H9 (cell line): ENCODE measurements around the gene TRAIP. TPM values are rescaled to one million over a fixed set of nuclear protein-coding genes. Genes with fewer than 3 reads are reported as not detected.
A peak's percentile ranks its signal among the peaks of the same experiment; 100 is the strongest.

Experiments used
- DNase-seq: peaks from one replicate; pipeline ENCODE4 v3.0.0-alpha.2; 2017
- H2AFZ ChIP-seq: one replicate; pipeline ENCODE4 v1.6.1; 2013; ENCODE audit warnings: mild to moderate bottlenecking, low read length, control low read depth, moderate library complexity
- H2AK5ac ChIP-seq: 2 replicates; pipeline ENCODE4 v1.6.1; 2013; ENCODE audit warnings: low read length, control low read depth, mixed read lengths; ENCODE audit not compliant: insufficient read length
- H2BK120ac ChIP-seq: one replicate; pipeline ENCODE4 v1.6.1; 2013; ENCODE audit warnings: low read depth, mild to moderate bottlenecking, low read length, control low read depth, inconsistent platforms; ENCODE audit not compliant: poor library complexity, severe bottlenecking
- H2BK12ac ChIP-seq: 2 replicates; pipeline ENCODE4 v1.6.1; 2013; ENCODE audit warnings: low read length, control low read depth, mixed read lengths, low read depth; ENCODE audit not compliant: insufficient read length
- H2BK15ac ChIP-seq: 2 replicates; pipeline ENCODE4 v1.6.1; 2013; ENCODE audit warnings: low read depth, low read length, control low read depth
- H2BK20ac ChIP-seq: one replicate; pipeline ENCODE4 v1.6.1; 2013; ENCODE audit warnings: low read depth, mild to moderate bottlenecking, low read length, control low read depth, inconsistent platforms; ENCODE audit not compliant: poor library complexity, severe bottlenecking
- H2BK5ac ChIP-seq: 2 replicates; pipeline ENCODE4 v1.6.1; 2013; ENCODE audit warnings: low read length, control low read depth, mixed read lengths; ENCODE audit not compliant: insufficient read length
- H3K14ac ChIP-seq: 2 replicates; pipeline ENCODE4 v1.6.1; 2013; ENCODE audit warnings: low read length, control low read depth; ENCODE audit not compliant: insufficient read depth
- H3K18ac ChIP-seq: 2 replicates; pipeline ENCODE4 v1.6.1; 2013; ENCODE audit warnings: low read depth, mild to moderate bottlenecking, mixed read lengths, low read length, control low read depth; ENCODE audit not compliant: insufficient read length
- H3K23ac ChIP-seq: 2 replicates; pipeline ENCODE4 v1.6.1; 2013; ENCODE audit warnings: low read length, control low read depth, mixed read lengths, low read depth; ENCODE audit not compliant: insufficient read length
- H3K23me2 ChIP-seq: 2 replicates; pipeline ENCODE4 v1.6.1; 2013; ENCODE audit warnings: low read depth, mild to moderate bottlenecking, mixed read lengths, low read length, control low read depth; ENCODE audit not compliant: insufficient read length, poor library complexity, severe bottlenecking
- H3K27ac ChIP-seq: 2 replicates; pipeline ENCODE4 v1.5.1; 2013; ENCODE audit warnings: low read length, control low read depth, mixed read lengths, low read depth; ENCODE audit not compliant: insufficient read length
- H3K27me3 ChIP-seq: 2 replicates; pipeline ENCODE4 v1.6.1; 2013; ENCODE audit warnings: low read length, control low read depth, inconsistent platforms; ENCODE audit not compliant: insufficient read depth
- H3K4ac ChIP-seq: 2 replicates; pipeline ENCODE4 v1.6.1; 2013; ENCODE audit warnings: low read depth, mild to moderate bottlenecking, control low read depth, inconsistent platforms, low read length, moderate library complexity
- H3K4me1 ChIP-seq: 2 replicates; pipeline ENCODE4 v1.6.1; 2013; ENCODE audit warnings: low read length, control low read depth, inconsistent platforms; ENCODE audit not compliant: insufficient read depth
- H3K4me2 ChIP-seq: 2 replicates; pipeline ENCODE4 v1.6.1; 2013; ENCODE audit warnings: low read length, control low read depth, mixed read lengths; ENCODE audit not compliant: insufficient read length, insufficient read depth
- H3K56ac ChIP-seq: 2 replicates; pipeline ENCODE4 v1.6.1; 2013; ENCODE audit warnings: low read depth, mild to moderate bottlenecking, mixed read lengths, low read length, control low read depth; ENCODE audit not compliant: insufficient read length
- H3K79me1 ChIP-seq: 2 replicates; pipeline ENCODE4 v1.6.1; 2013; ENCODE audit warnings: low read depth, mild to moderate bottlenecking, moderate library complexity, low read length, control low read depth, inconsistent platforms; ENCODE audit not compliant: insufficient read depth, poor library complexity, severe bottlenecking
- H3K79me2 ChIP-seq: 2 replicates; pipeline ENCODE4 v1.6.1; 2013; ENCODE audit warnings: low read length, control low read depth, inconsistent platforms; ENCODE audit not compliant: insufficient read depth
- H3K9ac ChIP-seq: 2 replicates; pipeline ENCODE4 v1.6.1; 2013; ENCODE audit warnings: low read length, control low read depth, mixed read lengths; ENCODE audit not compliant: insufficient read length; ENCODE audit errors: extremely low read depth
- H3K9me3 ChIP-seq: one replicate; pipeline ENCODE4 v1.6.1; 2013; ENCODE audit warnings: low read depth, low read length, inconsistent platforms; ENCODE audit not compliant: control insufficient read depth
- H3T11ph ChIP-seq: one replicate; pipeline ENCODE4 v1.6.1; 2013; ENCODE audit warnings: mild to moderate bottlenecking, low read length, control low read depth, inconsistent platforms
- H4K20me1 ChIP-seq: one replicate; pipeline ENCODE4 v1.6.1; 2013; ENCODE audit not compliant: control insufficient read depth, insufficient read length, insufficient read depth
- H4K5ac ChIP-seq: 2 replicates; pipeline ENCODE4 v1.6.1; 2013; ENCODE audit warnings: low read depth, mild to moderate bottlenecking, mixed read lengths, low read length, control low read depth; ENCODE audit not compliant: insufficient read length
- H4K8ac ChIP-seq: replicated peaks from 2 replicates; pipeline ENCODE4 v1.6.1; 2013; ENCODE audit warnings: low read length, control low read depth, mixed read lengths, low read depth; ENCODE audit not compliant: insufficient read length
- H4K91ac ChIP-seq: 2 replicates; pipeline ENCODE4 v1.6.1; 2013; ENCODE audit warnings: low read depth, mild to moderate bottlenecking, moderate library complexity, mixed read lengths, low read length, control low read depth; ENCODE audit not compliant: insufficient read length
- H3K27ac Mint-ChIP-seq, 3 experiments: 2 replicates in 2 of 3; 3 replicates in 1 of 3; pipeline ENCODE4 v1.8.0; 2020 to 2021; ENCODE audit warnings: mixed read lengths in 3 of 3, mild to moderate bottlenecking in 1 of 3, moderate library complexity in 1 of 3
- H3K27me3 Mint-ChIP-seq: 2 replicates; pipeline ENCODE4 v1.8.0; 2021; ENCODE audit warnings: low read depth, mild to moderate bottlenecking, moderate library complexity, mixed read lengths
- H3K36me3 Mint-ChIP-seq, 3 experiments: 2 replicates in 2 of 3; 3 replicates in 1 of 3; pipeline ENCODE4 v1.8.0; 2020 to 2021; ENCODE audit warnings: low read depth in 3 of 3, mixed read lengths in 3 of 3; ENCODE audit not compliant: insufficient read depth in 1 of 3
- H3K4me1 Mint-ChIP-seq, 2 experiments: 2 replicates each; pipeline ENCODE4 v1.8.0; 2020; ENCODE audit warnings: mixed read lengths in 2 of 2
- H3K4me3 Mint-ChIP-seq, 2 experiments: 2 replicates in 1 of 2; 3 replicates in 1 of 2; pipeline ENCODE4 v1.8.0; 2020 to 2021; ENCODE audit warnings: mild to moderate bottlenecking in 2 of 2, mixed read lengths in 2 of 2, moderate library complexity in 1 of 2
- H3K9me3 Mint-ChIP-seq, 2 experiments: 2 replicates in 1 of 2; 3 replicates in 1 of 2; pipeline ENCODE4 v1.8.0; 2020; ENCODE audit warnings: mild to moderate bottlenecking in 2 of 2, mixed read lengths in 2 of 2, moderate library complexity in 1 of 2
- CTCF ChIP-seq: fragments of 200-600 bp; sonication (generic); conservative IDR thresholded peaks from 3 replicates; pipeline ENCODE4 v1.8.0; 2021; ENCODE audit warnings: antibody characterized with exemption, mild to moderate bottlenecking
- WGBS: extraction: QIAGEN DNeasy Blood & Tissue Kit; methylation state at CpG from one replicate; pipeline ENCODE4 v1.1.7; 2013; ENCODE audit warnings: missing lambda C conversion rate, low lambda C conversion rate, mixed read lengths; ENCODE audit not compliant: insufficient read length; ENCODE audit errors: extremely low coverage; 5-methylcytosine and 5-hydroxymethylcytosine counted together
- total RNA-seq: library from RNA; stranded (reverse); gene quantifications from 2 replicates; pipeline ENCODE4 v1.2.1, GENCODE V29; 2021

The TRAIP gene
- total RNA-seq, 1 experiment from 2014 or later = 36.7 TPM

GRCh38 chr3:49842843-49843517 is 13.4 kb downstream of the TRAIP start:
- Histone ChIP-seq H4K8ac (no peak overlapping the region), H2BK5ac (no peak overlapping the region), H2AFZ (no peak overlapping the region), H2BK15ac (no peak overlapping the region), H3K79me1 (no peaks in the 10 kb centered on the region), H3K23ac (no peak overlapping the region), H4K5ac (no peak overlapping the region), H3K23me2 (no peaks in the 10 kb centered on the region), H4K91ac (no peak overlapping the region), H2BK20ac (no peak overlapping the region), H3K56ac (no peak overlapping the region), H3K4me2 (no peak overlapping the region), H2BK120ac (no peak overlapping the region), H3K79me2 (no peaks in the 10 kb centered on the region), H3K9me3 (no peaks in the 10 kb centered on the region), H3T11ph (no peak overlapping the region), H3K14ac (no peak overlapping the region), H3K27ac (no peak overlapping the region), H4K20me1 (no peaks in the 10 kb centered on the region), H3K18ac (no peak overlapping the region), H3K27me3 (no peaks in the 10 kb centered on the region), H3K9ac (no peak overlapping the region), H2AK5ac (no peak overlapping the region), H3K4me1 (no peaks in the 10 kb centered on the region), H3K4ac (no peak overlapping the region), H2BK12ac (no peak overlapping the region)
- H3K27ac Mint-ChIP-seq = peak overlapping the region; percentile 61 to 76 (median 65); a peak in 5 of 7 replicates
- DNase-seq = no peak
- H3K9me3 Mint-ChIP-seq = no peaks in the 10 kb centered on the region
- no peak for TF ChIP-seq CTCF
- no peaks in the 10 kb centered on the region for H3K27me3 Mint-ChIP-seq
- H3K4me3 Mint-ChIP-seq = no peak overlapping the region; a peak in 1 of 5 replicates
- H3K36me3 Mint-ChIP-seq = peaks cover 33 to 73% (median 68%) of the 10 kb centered on the region in 3 experiments; a peak in 6 of 7 replicates
- peaks cover 13 to 17% of the 10 kb centered on the region in 2 experiments for H3K4me1 Mint-ChIP-seq
- no CpG with 5 or more reads among the region's 3 CpGs for WGBS
